ENCODE results near the gene GAS2. TPM values are rescaled to one million over a fixed set of nuclear protein-coding genes. Genes with fewer than 3 reads are reported as not detected.

Gene GAS2
- total RNA-seq, 1 donor from 2014 or later: 1.4 TPM

DNA sequence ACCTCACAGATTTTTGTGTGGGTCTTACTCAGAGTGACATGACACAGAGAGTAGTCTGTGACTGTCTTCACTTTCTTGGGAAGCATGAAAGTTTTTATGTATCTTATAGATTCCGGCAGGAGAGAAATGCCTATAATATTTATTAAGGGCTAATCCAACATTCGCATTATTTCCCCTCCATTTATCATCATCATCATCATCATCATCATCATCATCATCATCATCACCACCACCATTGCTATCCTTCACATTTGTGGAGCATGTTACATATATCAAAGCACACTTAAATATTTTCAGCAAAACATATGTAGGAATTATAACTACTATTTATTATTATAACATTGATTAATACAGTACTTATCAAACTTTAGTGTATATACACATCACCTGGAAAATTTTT, 66.2 kb downstream of the GAS2 start:
- TF ChIP-seq CTCF (IDR thresholded peaks at IDR 0.05; ENCODE audit: unreplicated experiment): no peak
- H3K27ac Mint-ChIP-seq (ENCODE audit: unreplicated experiment): no peak overlapping the region
- H3K9me3 Mint-ChIP-seq (ENCODE audit: unreplicated experiment): no peaks in the 10 kb centered on the region
- no peaks in the 10 kb centered on the region for H3K27me3 Mint-ChIP-seq (ENCODE audit: unreplicated experiment)
- H3K4me3 Mint-ChIP-seq (ENCODE audit: unreplicated experiment): no peak overlapping the region
- no peak for DNase-seq (ENCODE audit: low spot score)
- no peaks in the 10 kb centered on the region for H3K4me1 Mint-ChIP-seq (ENCODE audit: unreplicated experiment)
- H3K36me3 Mint-ChIP-seq (ENCODE audit: low read depth, unreplicated experiment): no peaks in the 10 kb centered on the region

GRCh38 chr11:22733475-22734248, 67.3 kb downstream of the GAS2 start:
- Mint-ChIP-seq H3K36me3 (ENCODE audit: low read depth, unreplicated experiment) (no peaks in the 10 kb centered on the region), H3K4me3 (ENCODE audit: unreplicated experiment) (no peak overlapping the region), H3K4me1 (ENCODE audit: unreplicated experiment) (no peaks in the 10 kb centered on the region), H3K27me3 (ENCODE audit: unreplicated experiment) (no peaks in the 10 kb centered on the region), H3K27ac (ENCODE audit: unreplicated experiment) (no peak overlapping the region), H3K9me3 (ENCODE audit: unreplicated experiment) (no peaks in the 10 kb centered on the region)
- DNase-seq (ENCODE audit: low spot score): no peak
- no peak for TF ChIP-seq CTCF (IDR thresholded peaks at IDR 0.05; ENCODE audit: unreplicated experiment)

- H3K36me3 Mint-ChIP-seq (ENCODE audit: low read depth, unreplicated experiment): no peaks in the 10 kb centered on the region
- H3K4me1 Mint-ChIP-seq (ENCODE audit: unreplicated experiment): no peaks in the 10 kb centered on the region
- H3K9me3 Mint-ChIP-seq (ENCODE audit: unreplicated experiment): no peaks in the 10 kb centered on the region
- no peak for TF ChIP-seq CTCF (IDR thresholded peaks at IDR 0.05; ENCODE audit: unreplicated experiment)
- no peak for DNase-seq (ENCODE audit: low spot score)
- no peak overlapping the region for H3K27ac Mint-ChIP-seq (ENCODE audit: unreplicated experiment)
- H3K27me3 Mint-ChIP-seq (ENCODE audit: unreplicated experiment): no peaks in the 10 kb centered on the region
- no peak overlapping the region for H3K4me3 Mint-ChIP-seq (ENCODE audit: unreplicated experiment)
Observed at GRCh38 chr11:22734628-22735345, 68.4 kb downstream of the GAS2 start.

- Mint-ChIP-seq H3K27me3 (ENCODE audit: unreplicated experiment) (no peaks in the 10 kb centered on the region), H3K36me3 (ENCODE audit: low read depth, unreplicated experiment) (no peaks in the 10 kb centered on the region)
Observed at GRCh38 chr11:22742157-22742613, 75.8 kb downstream of the GAS2 start.

More at GRCh38 chr11:22742157-22742613, 75.8 kb downstream of the GAS2 start:
- DNase-seq (ENCODE audit: low spot score): no peak
- Mint-ChIP-seq H3K4me1 (ENCODE audit: unreplicated experiment) (no peaks in the 10 kb centered on the region), H3K27ac (ENCODE audit: unreplicated experiment) (no peak overlapping the region), H3K9me3 (ENCODE audit: unreplicated experiment) (no peaks in the 10 kb centered on the region), H3K4me3 (ENCODE audit: unreplicated experiment) (no peak overlapping the region)
- TF ChIP-seq CTCF (IDR thresholded peaks at IDR 0.05; ENCODE audit: unreplicated experiment): no peak

Data from endothelial cell (in vitro differentiated cells).